Loucy (cell line): ENCODE results near the gene CXCR6.

ENCODE experiments used
- CTCF ChIP-seq: fragments of 200-600 bp; sonication (generic); conservative IDR thresholded peaks from 2 replicates; pipeline ENCODE4 v1.5.1; 2014; ENCODE audit warnings: mild to moderate bottlenecking, antibody characterized with exemption, low read length
- EZH2phosphoT487 ChIP-seq: fragments of 200-600 bp; IDR thresholded peaks from 2 replicates; pipeline ENCODE4 v1.6.1; 2018; ENCODE audit warnings: antibody characterized with exemption, mild to moderate bottlenecking, moderate library complexity, borderline replicate concordance

- no peak for TF ChIP-seq CTCF
- no peak for TF ChIP-seq EZH2phosphoT487
Measured at GRCh38 chr3:45972534-45973402, 29.5 kb downstream of the CXCR6 start.
